Body of pancreas (tissue), 4 donors: ENCODE results near the gene KLHL29. TPM values are rescaled to one million over a fixed set of nuclear protein-coding genes. Genes with fewer than 3 reads are reported as not detected.

Experiments
- ATAC-seq: fragments of 150-250 bp; one replicate; pipeline ENCODE4 v1.9.1; 2016
- DNase-seq, 4 donors: peaks; one replicate each; pipeline ENCODE4 v3.0.0-alpha.2; 2019
- H3K27ac ChIP-seq, 4 donors: fragments of 200-600 bp; sonication (generic); 1 replicate in 3 of 4; 2 replicates in 1 of 4; pipeline versions ENCODE4 v1.5.1 to v1.6.1; 2016 to 2019; ENCODE audit warnings: mild to moderate bottlenecking in 1 of 4, mixed read lengths in 1 of 4, moderate library complexity in 1 of 4
- H3K27me3 ChIP-seq, 2 donors: fragments of 200-600 bp; sonication (generic); one replicate each; pipeline ENCODE4 v1.6.0; 2016; ENCODE audit warnings: mild to moderate bottlenecking in 1 of 2
- H3K36me3 ChIP-seq, 2 donors: fragments of 200-600 bp; sonication (generic); replicated peaks in 1 of 2; 2 replicates each; pipeline ENCODE4 v1.5.1; 2016; ENCODE audit warnings: low read depth in 2 of 2; ENCODE audit not compliant: insufficient read depth in 1 of 2
- H3K4me1 ChIP-seq: fragments of 200-600 bp; sonication (generic); one replicate; pipeline ENCODE4 v1.6.0; 2016
- H3K4me3 ChIP-seq, 2 donors: fragments of 200-600 bp; sonication (generic); 1 replicate in 1 of 2; 2 replicates in 1 of 2; pipeline ENCODE4 v1.5.1; 2016 to 2019
- H3K9me3 ChIP-seq, 3 donors: fragments of 200-600 bp; sonication (generic); 1 replicate in 2 of 3; 2 replicates in 1 of 3; pipeline ENCODE4 v1.5.1; 2016
- POLR2A ChIP-seq, 3 donors: fragments of 450-650 bp; IDR thresholded peaks; one replicate each; pipeline ENCODE4 v1.6.1; 2016; ENCODE audit warnings: antibody characterized with exemption in 3 of 3, mild to moderate bottlenecking in 2 of 3
- whole genome bisulfite sequencing, 2 donors: methylation state at CpG; one replicate each; pipeline ENCODE4 v1.1.5; 2017; 5-methylcytosine and 5-hydroxymethylcytosine counted together
- intact Hi-C: fragments of 100-400 bp; cut with DNase I; formaldehyde crosslinking; loops from one replicate; pipeline ENCODE4 v1.15.1; 2023
- total RNA-seq, 2 donors: library from RNA; depleted of rRNA; stranded (reverse); fragments of >200 nt; gene quantifications; one replicate each; pipeline ENCODE4 v1.1.0, GENCODE V29; 2016
- TF ChIP-seq, protein P1 (sequence below), 7 experiments: fragments of 450-650 bp in 4 of 7; fragments of 200-600 bp in 3 of 7; sonication (generic) in 3 of 7; IDR thresholded peaks; one replicate each; pipeline ENCODE4 v1.5.1; 2016 to 2019; ENCODE audit warnings: antibody characterized with exemption in 7 of 7

Gene KLHL29
- total RNA-seq, 2 donors from 2014 or later = 4.0 to 4.4 TPM

GRCh38 chr2:23662941-23663920, 278.3 kb downstream of the KLHL29 start:
- intact Hi-C loops = no loop called here
- TF ChIP-seq, protein P1, sequence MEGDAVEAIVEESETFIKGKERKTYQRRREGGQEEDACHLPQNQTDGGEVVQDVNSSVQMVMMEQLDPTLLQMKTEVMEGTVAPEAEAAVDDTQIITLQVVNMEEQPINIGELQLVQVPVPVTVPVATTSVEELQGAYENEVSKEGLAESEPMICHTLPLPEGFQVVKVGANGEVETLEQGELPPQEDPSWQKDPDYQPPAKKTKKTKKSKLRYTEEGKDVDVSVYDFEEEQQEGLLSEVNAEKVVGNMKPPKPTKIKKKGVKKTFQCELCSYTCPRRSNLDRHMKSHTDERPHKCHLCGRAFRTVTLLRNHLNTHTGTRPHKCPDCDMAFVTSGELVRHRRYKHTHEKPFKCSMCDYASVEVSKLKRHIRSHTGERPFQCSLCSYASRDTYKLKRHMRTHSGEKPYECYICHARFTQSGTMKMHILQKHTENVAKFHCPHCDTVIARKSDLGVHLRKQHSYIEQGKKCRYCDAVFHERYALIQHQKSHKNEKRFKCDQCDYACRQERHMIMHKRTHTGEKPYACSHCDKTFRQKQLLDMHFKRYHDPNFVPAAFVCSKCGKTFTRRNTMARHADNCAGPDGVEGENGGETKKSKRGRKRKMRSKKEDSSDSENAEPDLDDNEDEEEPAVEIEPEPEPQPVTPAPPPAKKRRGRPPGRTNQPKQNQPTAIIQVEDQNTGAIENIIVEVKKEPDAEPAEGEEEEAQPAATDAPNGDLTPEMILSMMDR (IDR thresholded peaks at IDR 0.05) = no peak
- TF ChIP-seq POLR2A (IDR thresholded peaks at IDR 0.05) = no peak
- H3K9me3 ChIP-seq = no peaks in the 10 kb centered on the region
- H3K4me1 ChIP-seq = no peaks in the 10 kb centered on the region
- 26 to 52% methylated on average over 21 to 46 of the region's 46 CpGs for WGBS, 2 donors
- H3K4me3 ChIP-seq = no peak overlapping the region
- ATAC-seq (no peak), DNase-seq (peak in 1 of 4 donors; percentile 36)
- H3K27ac ChIP-seq = no peak overlapping the region
- H3K36me3 ChIP-seq = no peaks in the 10 kb centered on the region
- H3K27me3 ChIP-seq = no peaks in the 10 kb centered on the region

- Histone ChIP-seq H3K27ac (no peak overlapping the region), H3K4me1 (no peaks in the 10 kb centered on the region), H3K4me3 (no peak overlapping the region), H3K9me3 (no peaks in the 10 kb centered on the region), H3K36me3 (no peaks in the 10 kb centered on the region), H3K27me3 (no peaks in the 10 kb centered on the region)
- DNase-seq (no peak), ATAC-seq (no peak)
- intact Hi-C loops = no loop called here
- WGBS, 2 donors = 63 to 78% methylated on average over 7 to 9 of the region's 9 CpGs
- TF ChIP-seq, protein P1 (IDR thresholded peaks at IDR 0.05) = no peak
- TF ChIP-seq POLR2A (IDR thresholded peaks at IDR 0.05) = no peak
These were observed 279.2 kb downstream of the KLHL29 start for GRCh38 chr2:23664066-23664788.

GRCh38 chr2:23666241-23666979, 281.4 kb downstream of the KLHL29 start:
- H3K27me3 ChIP-seq = no peaks in the 10 kb centered on the region
- DNase-seq = no peak
- ATAC-seq = no peak
- H3K9me3 ChIP-seq = no peaks in the 10 kb centered on the region
- intact Hi-C loops = no loop called here
- no peak overlapping the region for H3K4me3 ChIP-seq
- H3K36me3 ChIP-seq = no peaks in the 10 kb centered on the region
- no peak for TF ChIP-seq POLR2A (IDR thresholded peaks at IDR 0.05)
- TF ChIP-seq, protein P1 (IDR thresholded peaks at IDR 0.05) = no peak
- H3K27ac ChIP-seq = no peak overlapping the region
- peaks cover 14% of the 10 kb centered on the region for H3K4me1 ChIP-seq
- WGBS, 2 donors = 80 to 90% methylated on average over 10 to 12 of the region's 12 CpGs

GRCh38 chr2:23666980-23667357, 282.0 kb downstream of the KLHL29 start:
- no peak overlapping the region for H3K4me3 ChIP-seq
- TF ChIP-seq POLR2A (IDR thresholded peaks at IDR 0.05) = no peak
- TF ChIP-seq, protein P1 (IDR thresholded peaks at IDR 0.05) = no peak
- H3K4me1 ChIP-seq = peaks cover 17% of the 10 kb centered on the region
- no peaks in the 10 kb centered on the region for H3K27me3 ChIP-seq
- no peak for DNase-seq
- H3K36me3 ChIP-seq = no peaks in the 10 kb centered on the region
- intact Hi-C loops = no loop called here
- WGBS, 2 donors = 91 to 92% methylated on average over 7 of the region's 7 CpGs
- ATAC-seq = no peak
- no peaks in the 10 kb centered on the region for H3K9me3 ChIP-seq
- no peak overlapping the region for H3K27ac ChIP-seq
